ENCODE measurements around the gene DENND4C. TPM values are rescaled to one million over a fixed set of nuclear protein-coding genes. Genes with fewer than 3 reads are reported as not detected.
"Not testable (repeated sequence)": the region's sequence is repeated elsewhere in the genome, so short reads cannot be mapped to it uniquely, and the experiment has no call there.

DENND4C gene
- total RNA-seq, 1 experiment from 2014 or later = 25.0 TPM

GRCh38 chr9:19252174-19252884 is 21.8 kb downstream of the DENND4C start:
- in situ Hi-C loops (cut with HindIII; ENCODE audit: low pct_unique_long_range_greater_than_20kb, low sequenced_read_pairs) = no loop called here
- no peak for DNase-seq (ENCODE audit: low read depth, low spot score)

DNA sequence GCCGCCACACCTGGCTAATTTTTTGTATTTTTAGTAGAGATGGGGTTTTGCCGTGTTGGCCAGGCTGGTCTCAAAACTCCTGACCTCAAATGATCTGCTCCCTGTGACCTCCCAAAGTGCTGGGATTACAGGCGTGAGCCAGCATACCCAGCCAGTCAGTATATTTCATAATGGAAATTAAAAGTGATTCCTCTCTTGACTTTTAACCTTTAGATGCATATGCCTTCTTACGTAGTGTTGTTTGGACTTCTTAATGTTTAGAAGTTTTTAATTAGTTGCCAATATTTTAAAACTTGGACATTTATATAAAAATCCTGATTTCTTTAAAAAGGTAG is 22.4 kb downstream of the DENND4C start:
- DNase-seq (ENCODE audit: low read depth, low spot score) = no peak
- in situ Hi-C loops (cut with HindIII; ENCODE audit: low pct_unique_long_range_greater_than_20kb, low sequenced_read_pairs) = no loop called here

GRCh38 chr9:19255112-19255511 is 24.6 kb downstream of the DENND4C start:
- in situ Hi-C loops (cut with HindIII; ENCODE audit: low pct_unique_long_range_greater_than_20kb, low sequenced_read_pairs) = no loop called here
- DNase-seq (ENCODE audit: low read depth, low spot score) = no peak

DNA sequence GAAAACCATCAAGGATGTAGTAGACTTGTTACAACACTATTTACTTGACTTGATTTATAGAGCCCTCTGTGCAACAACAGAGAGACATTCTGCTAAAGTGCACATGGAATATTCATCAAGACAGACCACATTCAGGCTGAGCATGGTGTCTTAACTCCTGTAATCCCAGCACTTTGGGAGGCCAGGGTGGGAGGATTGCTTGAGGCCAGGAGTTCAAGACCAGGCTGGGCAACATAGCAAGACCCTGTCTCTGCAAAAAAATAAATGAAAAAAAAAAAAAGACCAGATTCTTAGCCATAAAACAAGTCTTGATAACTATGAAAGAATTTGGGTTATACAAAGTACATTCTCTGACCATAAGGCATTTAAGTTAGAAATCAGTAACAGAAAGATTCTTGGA is 25.3 kb downstream of the DENND4C start:
- DNase-seq (ENCODE audit: low read depth, low spot score) = no peak
- in situ Hi-C loops (cut with HindIII; ENCODE audit: low pct_unique_long_range_greater_than_20kb, low sequenced_read_pairs) = no loop called here

DNA sequence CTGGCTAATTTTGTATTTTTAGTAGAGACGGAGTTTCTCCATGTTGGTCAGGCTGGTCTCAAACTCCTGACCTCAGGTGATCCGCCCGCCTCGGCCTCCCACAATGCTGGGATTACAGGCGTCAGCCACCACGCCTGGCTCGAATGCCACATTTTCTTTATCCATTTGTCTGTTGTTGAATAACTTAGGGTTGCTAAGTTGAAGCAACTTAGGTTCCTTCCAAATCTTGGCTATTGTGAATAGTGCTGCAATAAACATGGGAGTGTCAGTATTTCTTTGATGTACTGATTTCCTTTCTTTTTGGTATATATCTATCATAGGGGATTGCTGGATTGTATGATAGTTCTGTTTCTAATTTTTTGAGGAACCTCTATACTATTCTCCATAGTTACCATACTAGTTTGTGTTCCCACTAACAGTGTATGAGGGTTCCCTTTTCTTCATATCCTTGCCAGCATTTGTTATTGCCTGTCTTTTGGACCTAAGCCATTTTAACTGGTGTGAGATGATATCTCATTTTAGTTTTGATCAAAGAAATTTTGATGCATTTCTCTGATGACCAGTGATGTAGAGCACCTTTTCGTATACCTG is 29.3 kb downstream of the DENND4C start:
- in situ Hi-C loops (cut with HindIII; ENCODE audit: low pct_unique_long_range_greater_than_20kb, low sequenced_read_pairs); DNase-seq (ENCODE audit: low read depth, low spot score): not testable (repeated sequence)

DNA sequence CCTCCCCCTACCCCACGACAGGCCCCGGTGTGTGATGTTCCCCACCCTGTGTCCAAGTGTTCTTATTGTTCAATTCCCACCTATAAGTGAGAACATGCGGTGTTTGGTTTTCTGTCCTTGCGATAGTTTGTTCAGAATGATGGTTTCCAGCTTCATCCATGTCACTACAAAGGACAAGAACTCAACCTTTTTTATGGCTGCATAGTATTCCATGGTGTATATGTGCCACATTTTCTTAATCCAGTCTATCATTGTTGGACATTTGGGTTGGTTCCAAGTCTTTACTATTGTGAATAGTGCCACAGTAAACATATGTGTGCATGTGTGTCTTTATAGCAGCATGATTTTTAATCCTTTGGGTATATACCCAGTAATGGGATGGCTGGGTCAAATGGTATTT is 35.1 kb downstream of the DENND4C start:
- in situ Hi-C loops (cut with HindIII; ENCODE audit: low pct_unique_long_range_greater_than_20kb, low sequenced_read_pairs); DNase-seq (ENCODE audit: low read depth, low spot score): not testable (repeated sequence)

DNA sequence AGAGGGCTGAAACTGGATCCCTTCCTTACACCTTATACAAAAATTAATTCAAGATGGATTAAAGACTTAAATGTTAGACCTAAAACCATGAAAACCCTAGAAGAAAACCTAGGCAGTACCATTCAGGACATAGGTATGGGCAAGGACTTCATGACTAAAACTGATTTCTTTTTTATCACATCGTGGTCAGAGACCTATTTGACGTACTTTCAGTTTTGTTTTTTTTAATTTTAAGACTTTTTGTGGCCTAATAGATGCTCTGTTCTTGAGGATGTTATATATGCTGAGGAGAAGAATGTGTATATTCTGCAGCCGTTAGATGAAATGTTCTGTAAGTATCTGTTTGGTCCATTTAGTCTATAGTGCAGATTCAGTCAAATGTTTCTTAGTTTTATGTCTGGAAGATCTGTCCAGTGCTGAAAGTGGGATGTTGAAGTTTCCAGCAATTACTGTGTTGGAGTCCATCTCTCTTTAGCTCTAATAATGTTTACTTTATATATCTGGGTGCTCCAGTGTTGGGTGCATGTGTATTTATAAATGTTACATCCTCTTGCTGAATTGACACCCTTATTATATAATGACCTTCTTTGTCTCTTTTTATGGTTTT is 36.4 kb downstream of the DENND4C start:
- DNase-seq (ENCODE audit: low read depth, low spot score); in situ Hi-C loops (cut with HindIII; ENCODE audit: low pct_unique_long_range_greater_than_20kb, low sequenced_read_pairs): not testable (repeated sequence)

DNA sequence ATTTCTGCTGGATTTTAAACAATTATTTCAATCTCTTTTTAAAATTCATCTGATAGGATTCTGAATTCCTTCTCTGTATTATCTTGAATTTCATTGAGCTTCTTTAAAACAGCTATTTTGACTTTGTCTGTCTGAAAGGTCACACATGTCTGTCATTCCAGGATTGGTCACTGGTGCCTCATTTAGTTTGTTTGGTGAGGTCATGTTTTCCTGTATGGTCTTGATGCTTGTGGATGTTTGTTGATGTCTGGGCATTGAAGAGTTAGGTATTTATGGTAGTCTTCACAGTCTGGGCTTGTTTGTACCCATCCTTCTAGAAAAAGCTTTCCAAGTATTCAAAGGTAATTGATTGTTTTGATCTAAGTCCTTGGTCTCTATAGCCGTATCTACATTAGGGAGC is 39.1 kb downstream of the DENND4C start:
- no peak for DNase-seq (ENCODE audit: low read depth, low spot score)
- in situ Hi-C loops (cut with HindIII; ENCODE audit: low pct_unique_long_range_greater_than_20kb, low sequenced_read_pairs) = no loop called here

DNA sequence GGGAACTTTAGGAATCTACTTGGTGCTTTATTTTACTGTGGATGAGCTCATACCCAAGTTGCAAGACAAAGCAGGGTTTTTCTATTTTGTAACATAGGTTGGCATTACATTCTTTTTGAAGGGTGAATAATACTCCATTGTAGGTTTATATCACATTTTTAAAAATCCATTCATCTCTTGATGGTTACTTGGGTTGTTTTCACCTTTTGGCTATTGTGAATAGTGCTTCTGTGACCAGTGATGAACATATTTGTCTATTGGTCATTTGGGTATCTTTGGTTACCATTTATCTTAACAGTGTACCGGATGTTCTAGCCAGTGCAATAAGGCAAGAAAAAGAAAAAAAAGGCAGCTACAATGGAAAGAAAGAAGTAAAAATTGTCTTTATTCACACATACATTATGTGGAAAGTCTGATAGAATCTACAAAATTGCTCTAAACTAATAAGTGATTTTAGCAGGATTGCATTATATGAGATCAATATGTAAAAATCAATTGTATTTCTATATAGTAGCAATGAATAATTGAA is 40.0 kb downstream of the DENND4C start:
- in situ Hi-C loops (cut with HindIII; ENCODE audit: low pct_unique_long_range_greater_than_20kb, low sequenced_read_pairs) = no loop called here
- no peak for DNase-seq (ENCODE audit: low read depth, low spot score)

DNA sequence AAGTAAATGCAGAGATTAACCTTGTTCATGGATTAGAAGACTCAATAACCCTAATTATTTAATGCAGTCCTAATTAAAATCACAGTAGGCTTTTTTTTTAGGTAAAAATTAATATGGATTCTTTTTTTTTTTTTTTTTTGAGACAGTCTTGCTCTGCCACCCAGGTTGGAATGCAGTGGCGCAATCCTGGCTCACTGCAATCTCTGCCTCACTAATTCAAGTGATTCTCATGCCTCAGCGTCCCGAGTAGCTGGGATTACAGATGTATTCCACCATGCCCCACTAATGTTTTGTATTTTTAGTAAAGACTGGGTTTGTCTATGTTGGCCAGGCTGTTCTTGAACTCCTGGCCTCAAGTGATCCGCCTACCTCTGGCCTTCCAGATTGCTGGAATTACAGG is 40.6 kb downstream of the DENND4C start:
- in situ Hi-C loops (cut with HindIII; ENCODE audit: low pct_unique_long_range_greater_than_20kb, low sequenced_read_pairs) = no loop called here
- no peak for DNase-seq (ENCODE audit: low read depth, low spot score)

GRCh38 chr9:19281801-19282200 is 51.3 kb downstream of the DENND4C start:
- DNase-seq (ENCODE audit: low read depth, low spot score) = no peak
- in situ Hi-C loops (cut with HindIII; ENCODE audit: low pct_unique_long_range_greater_than_20kb, low sequenced_read_pairs) = no loop called here

DNA sequence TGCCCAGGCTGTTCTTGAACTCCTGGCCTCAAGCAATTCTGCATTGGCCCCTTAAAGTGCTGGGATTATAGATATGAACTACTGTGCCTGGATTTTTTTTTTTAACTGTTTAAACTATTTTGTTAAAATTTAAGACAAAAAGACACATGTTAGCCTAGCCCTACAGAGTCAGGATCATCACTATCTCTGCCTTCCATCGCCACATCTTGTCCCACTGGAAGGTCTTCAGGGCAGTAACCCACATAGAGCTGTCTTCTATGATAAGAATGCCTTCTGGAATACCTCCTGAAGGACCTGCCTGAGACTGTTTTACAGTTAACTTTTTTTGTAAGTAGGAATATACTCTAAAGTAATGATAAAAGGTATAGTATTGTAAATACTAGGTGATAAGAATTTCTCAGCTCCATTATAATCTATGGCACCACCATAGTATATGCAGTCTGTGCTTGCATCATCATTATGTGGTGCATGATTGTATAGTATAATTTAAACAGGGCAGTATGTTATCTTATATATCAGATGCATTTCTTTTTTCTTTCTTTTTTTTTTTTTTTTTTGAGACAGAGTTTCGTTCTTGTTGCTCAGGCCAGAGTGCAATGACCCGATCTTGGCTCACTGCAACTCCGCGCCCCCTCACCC is 52.7 kb downstream of the DENND4C start:
- in situ Hi-C loops (cut with HindIII; ENCODE audit: low pct_unique_long_range_greater_than_20kb, low sequenced_read_pairs) = no loop called here
- no peak for DNase-seq (ENCODE audit: low read depth, low spot score)

DNA sequence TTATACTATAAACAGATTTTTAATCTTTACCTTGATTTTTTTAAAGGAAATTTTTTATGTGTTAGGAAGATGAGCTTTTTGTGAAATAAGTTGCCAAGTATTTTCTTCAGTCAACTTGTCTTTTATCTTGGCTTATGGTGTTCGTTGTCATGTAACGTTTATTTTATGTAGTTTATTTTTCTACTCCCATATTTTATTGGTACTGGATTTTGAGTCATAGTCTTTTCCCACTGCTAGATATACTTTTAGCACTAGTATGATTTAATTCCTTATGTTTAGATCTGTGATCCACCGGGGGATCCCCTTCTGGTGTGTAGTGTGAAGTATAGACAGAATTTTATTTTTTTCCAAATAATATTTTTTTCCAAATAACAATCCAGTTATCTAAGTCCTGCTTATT is 54.2 kb downstream of the DENND4C start:
- no peak for DNase-seq (ENCODE audit: low read depth, low spot score)
- in situ Hi-C loops (cut with HindIII; ENCODE audit: low pct_unique_long_range_greater_than_20kb, low sequenced_read_pairs) = no loop called here

- DNase-seq (ENCODE audit: low read depth, low spot score) = no peak
- in situ Hi-C loops (cut with HindIII; ENCODE audit: low pct_unique_long_range_greater_than_20kb, low sequenced_read_pairs) = no loop called here
Measured at GRCh38 chr9:19286634-19287188, 56.2 kb downstream of the DENND4C start.

GRCh38 chr9:19288081-19288480 is 57.6 kb downstream of the DENND4C start:
- no peak for DNase-seq (ENCODE audit: low read depth, low spot score)
- in situ Hi-C loops (cut with HindIII; ENCODE audit: low pct_unique_long_range_greater_than_20kb, low sequenced_read_pairs) = no loop called here

DNA sequence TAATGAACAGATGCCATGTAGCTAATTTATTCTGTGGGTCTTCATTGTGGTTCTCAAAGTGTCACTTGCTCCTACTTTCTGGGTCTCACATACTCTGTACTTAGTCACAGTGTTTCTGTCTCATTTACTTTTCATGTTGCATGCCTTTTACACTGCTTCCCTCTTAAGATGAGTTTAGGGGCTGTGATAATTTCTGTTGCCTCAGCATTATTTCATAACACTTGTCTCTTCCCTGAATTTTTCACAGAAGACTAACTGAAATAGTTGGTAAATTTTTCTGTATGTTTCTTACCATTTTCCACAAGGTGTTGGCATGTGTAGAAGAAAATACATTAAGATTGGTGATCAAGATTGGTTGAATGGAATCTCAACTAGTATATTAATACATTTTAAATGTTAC is 59.6 kb downstream of the DENND4C start:
- DNase-seq (ENCODE audit: low read depth, low spot score) = no peak
- in situ Hi-C loops (cut with HindIII; ENCODE audit: low pct_unique_long_range_greater_than_20kb, low sequenced_read_pairs) = no loop called here

DNA sequence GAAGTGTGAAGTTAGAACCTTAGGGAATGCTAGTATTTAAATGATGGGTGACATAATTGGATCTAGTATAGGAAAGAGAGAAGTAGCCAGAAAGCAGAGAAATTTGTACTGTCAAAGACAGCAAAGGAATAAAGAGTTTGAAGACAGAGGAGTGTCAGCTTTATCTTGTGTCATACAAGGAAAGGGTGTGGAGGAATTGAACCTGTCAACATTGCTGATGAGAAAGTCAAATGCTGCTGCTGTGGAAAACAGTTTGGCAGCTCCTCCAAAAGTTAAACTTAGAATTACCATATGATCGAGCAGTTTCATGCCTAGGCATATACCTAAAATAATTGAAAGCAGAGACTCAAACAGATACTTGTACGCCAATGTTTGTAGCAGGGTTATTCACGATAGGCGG is 63.7 kb downstream of the DENND4C start:
- in situ Hi-C loops (cut with HindIII; ENCODE audit: low pct_unique_long_range_greater_than_20kb, low sequenced_read_pairs) = no loop called here

GRCh38 chr9:19298436-19299000 is 68.0 kb downstream of the DENND4C start:
- in situ Hi-C loops (cut with HindIII; ENCODE audit: low pct_unique_long_range_greater_than_20kb, low sequenced_read_pairs) = no loop called here
- no peak for DNase-seq (ENCODE audit: low read depth, low spot score)

More for the DNA sequence above, 63.7 kb downstream of the DENND4C start:
- DNase-seq (ENCODE audit: low read depth, low spot score) = no peak
